HG03469 (cell line): Measurements from ENCODE around the gene MATCAP1.

ENCODE experiments used
- ATAC-seq: cut with Tn5 transposase; IDR thresholded peaks from one replicate; pipeline ENCODE4 v1.9.1; 2021; ENCODE audit warnings: mild to moderate bottlenecking, moderate library complexity, moderate number of reproducible peaks; ENCODE audit not compliant: unreplicated experiment

The MATCAP1 gene

GRCh38 chr16:67144943-67145342 lies 38.8 kb downstream of the MATCAP1 start:
- ATAC-seq: no peak

- no peak for ATAC-seq
Measured at GRCh38 chr16:67142342-67142741, 41.4 kb downstream of the MATCAP1 start.

GRCh38 chr16:67141391-67141790 lies 42.4 kb downstream of the MATCAP1 start:
- ATAC-seq: no peak

- no peak for ATAC-seq
Measured at GRCh38 chr16:67137605-67138004, 46.2 kb downstream of the MATCAP1 start.

- no peak for ATAC-seq
Measured at GRCh38 chr16:67129422-67129821, 54.3 kb downstream of the MATCAP1 start.

- no peak for ATAC-seq
Measured at GRCh38 chr16:67128887-67129286, 54.9 kb downstream of the MATCAP1 start.

GRCh38 chr16:67128417-67128816 lies 55.3 kb downstream of the MATCAP1 start:
- ATAC-seq: no peak
